ENCODE results near the gene KCNIP3.

The KCNIP3 gene

GRCh38 chr2:95342556-95343320 lies 45.6 kb downstream of the KCNIP3 start:
- Histone ChIP-seq H3K9me3 (ENCODE audit: insufficient read depth, low read length, severe bottlenecking) (no peaks in the 10 kb centered on the region), H3K36me3 (ENCODE audit: insufficient read depth, low read length) (no peaks in the 10 kb centered on the region), H3K79me2 (ENCODE audit: insufficient read depth, low read length) (no peaks in the 10 kb centered on the region), H4K20me1 (ENCODE audit: insufficient read depth, low read length) (no peaks in the 10 kb centered on the region), H3K4me3 (ENCODE audit: low read depth in 1 of 2, low read length in 2 of 2) (no peak overlapping the region), H3K4me2 (ENCODE audit: insufficient read depth, low read length) (no peak overlapping the region), H3K4me1 (ENCODE audit: insufficient read depth, low read length) (no peaks in the 10 kb centered on the region), H3K27ac (ENCODE audit: low read length) (no peak overlapping the region), H3K27me3 (ENCODE audit: insufficient read depth, low read length, poor library complexity) (peaks cover 4% of the 10 kb centered on the region), H2AFZ (ENCODE audit: low read depth, low read length) (no peak overlapping the region), H3K9ac (ENCODE audit: low read depth, low read length) (no peak overlapping the region)
- ATAC-seq (ENCODE audit: insufficient read depth, low read depth) (no peak), DNase-seq (no peak)
- TF ChIP-seq CTCF (IDR thresholded peaks at IDR 0.05; ENCODE audit: borderline replicate concordance, extremely low read depth, low read length, poor library complexity, severe bottlenecking) = no peak
- TF ChIP-seq EZH2 (IDR thresholded peaks at IDR 0.05; ENCODE audit: borderline replicate concordance, low read depth, low read length, severe bottlenecking) = no peak

GRCh38 chr2:95343429-95344214 lies 46.5 kb downstream of the KCNIP3 start:
- no peaks in the 10 kb centered on the region for H4K20me1 ChIP-seq (ENCODE audit: insufficient read depth, low read length)
- TF ChIP-seq CTCF (IDR thresholded peaks at IDR 0.05; ENCODE audit: borderline replicate concordance, extremely low read depth, low read length, poor library complexity, severe bottlenecking) = no peak
- TF ChIP-seq EZH2 (IDR thresholded peaks at IDR 0.05; ENCODE audit: borderline replicate concordance, low read depth, low read length, severe bottlenecking) = no peak
- DNase-seq = no peak
- no peaks in the 10 kb centered on the region for H3K9me3 ChIP-seq (ENCODE audit: insufficient read depth, low read length, severe bottlenecking)
- no peak overlapping the region for H3K27ac ChIP-seq (ENCODE audit: low read length)
- H3K27me3 ChIP-seq (ENCODE audit: insufficient read depth, low read length, poor library complexity) = peaks cover 2% of the 10 kb centered on the region
- H3K4me1 ChIP-seq (ENCODE audit: insufficient read depth, low read length) = no peaks in the 10 kb centered on the region
- H2AFZ ChIP-seq (ENCODE audit: low read depth, low read length) = no peak overlapping the region
- H3K36me3 ChIP-seq (ENCODE audit: insufficient read depth, low read length) = no peaks in the 10 kb centered on the region
- ATAC-seq (ENCODE audit: insufficient read depth, low read depth) = no peak
- H3K4me3 ChIP-seq (ENCODE audit: low read depth in 1 of 2, low read length in 2 of 2) = no peak overlapping the region
- H3K4me2 ChIP-seq (ENCODE audit: insufficient read depth, low read length) = no peak overlapping the region
- H3K79me2 ChIP-seq (ENCODE audit: insufficient read depth, low read length) = no peaks in the 10 kb centered on the region
- H3K9ac ChIP-seq (ENCODE audit: low read depth, low read length) = no peak overlapping the region

GRCh38 chr2:95344215-95344583 lies 47.1 kb downstream of the KCNIP3 start:
- Histone ChIP-seq H3K4me3 (ENCODE audit: low read depth in 1 of 2, low read length in 2 of 2) (no peak overlapping the region), H2AFZ (ENCODE audit: low read depth, low read length) (no peak overlapping the region), H3K27me3 (ENCODE audit: insufficient read depth, low read length, poor library complexity) (peaks cover 2% of the 10 kb centered on the region), H3K79me2 (ENCODE audit: insufficient read depth, low read length) (no peaks in the 10 kb centered on the region), H4K20me1 (ENCODE audit: insufficient read depth, low read length) (no peaks in the 10 kb centered on the region), H3K9ac (ENCODE audit: low read depth, low read length) (no peak overlapping the region), H3K36me3 (ENCODE audit: insufficient read depth, low read length) (no peaks in the 10 kb centered on the region), H3K27ac (ENCODE audit: low read length) (no peak overlapping the region), H3K4me2 (ENCODE audit: insufficient read depth, low read length) (no peak overlapping the region), H3K9me3 (ENCODE audit: insufficient read depth, low read length, severe bottlenecking) (no peaks in the 10 kb centered on the region), H3K4me1 (ENCODE audit: insufficient read depth, low read length) (no peaks in the 10 kb centered on the region)
- DNase-seq (no peak), ATAC-seq (ENCODE audit: insufficient read depth, low read depth) (no peak)
- TF ChIP-seq EZH2 (IDR thresholded peaks at IDR 0.05; ENCODE audit: borderline replicate concordance, low read depth, low read length, severe bottlenecking) (no peak), CTCF (IDR thresholded peaks at IDR 0.05; ENCODE audit: borderline replicate concordance, extremely low read depth, low read length, poor library complexity, severe bottlenecking) (no peak)
